Thoracic aorta (tissue), 2 donors: ENCODE data around the gene NUAK1. TPM values are rescaled to one million over a fixed set of nuclear protein-coding genes. Genes with fewer than 3 reads are reported as not detected.
A peak's percentile ranks its signal among the peaks of the same experiment; 100 is the strongest.
"Not testable (repeated sequence)": the region's sequence is repeated elsewhere in the genome, so short reads cannot be mapped to it uniquely, and the experiment has no call there.

ENCODE experiments used
- ATAC-seq: fragments of 150-250 bp; one replicate; pipeline ENCODE4 v1.8.0; 2017; ENCODE audit warnings: low read depth; ENCODE audit not compliant: insufficient number of reproducible peaks, low FRiP score
- DNase-seq: peaks from one replicate; pipeline ENCODE4 v3.0.0-alpha.2; 2020; ENCODE audit warnings: low spot score
- H3K27ac ChIP-seq, 2 donors: fragments of 200-600 bp; sonication (generic); 1 replicate in 1 of 2; 2 replicates in 1 of 2; pipeline ENCODE4 v1.5.1; 2016; ENCODE audit warnings: mild to moderate bottlenecking in 2 of 2, moderate library complexity in 2 of 2
- H3K27me3 ChIP-seq: fragments of 200-600 bp; sonication (generic); replicated peaks from 2 replicates; pipeline ENCODE4 v1.6.0; 2016; ENCODE audit warnings: mild to moderate bottlenecking; ENCODE audit not compliant: insufficient read depth
- H3K36me3 ChIP-seq: fragments of 200-600 bp; sonication (generic); one replicate; pipeline ENCODE4 v1.5.1; 2016
- H3K4me1 ChIP-seq, 2 donors: fragments of 200-600 bp; sonication (generic); 1 replicate in 1 of 2; 2 replicates in 1 of 2; pipeline versions ENCODE4 v1.5.1 to v1.6.0; 2016; ENCODE audit warnings: low read depth in 2 of 2, mild to moderate bottlenecking in 1 of 2; ENCODE audit not compliant: control insufficient read depth in 1 of 2
- H3K4me3 ChIP-seq: fragments of 200-600 bp; sonication (generic); 2 replicates; pipeline ENCODE4 v1.5.1; 2016; ENCODE audit warnings: mild to moderate bottlenecking
- H3K9me3 ChIP-seq: fragments of 200-600 bp; sonication (generic); 2 replicates; pipeline ENCODE4 v1.5.1; 2016
- total RNA-seq, 2 donors: library from RNA; depleted of rRNA; stranded (reverse); fragments of >200 nt; gene quantifications; one replicate each; pipeline versions ENCODE4 v1.1.0 to v1.2.3, GENCODE V29; 2016
- TF ChIP-seq, protein P1 (sequence below): fragments of 200-600 bp; sonication (generic); IDR thresholded peaks from one replicate; pipeline ENCODE4 v1.5.1; 2019; ENCODE audit warnings: antibody characterized with exemption

The NUAK1 gene
- total RNA-seq, 2 donors from 2014 or later: 20.0 to 31.4 TPM

DNA sequence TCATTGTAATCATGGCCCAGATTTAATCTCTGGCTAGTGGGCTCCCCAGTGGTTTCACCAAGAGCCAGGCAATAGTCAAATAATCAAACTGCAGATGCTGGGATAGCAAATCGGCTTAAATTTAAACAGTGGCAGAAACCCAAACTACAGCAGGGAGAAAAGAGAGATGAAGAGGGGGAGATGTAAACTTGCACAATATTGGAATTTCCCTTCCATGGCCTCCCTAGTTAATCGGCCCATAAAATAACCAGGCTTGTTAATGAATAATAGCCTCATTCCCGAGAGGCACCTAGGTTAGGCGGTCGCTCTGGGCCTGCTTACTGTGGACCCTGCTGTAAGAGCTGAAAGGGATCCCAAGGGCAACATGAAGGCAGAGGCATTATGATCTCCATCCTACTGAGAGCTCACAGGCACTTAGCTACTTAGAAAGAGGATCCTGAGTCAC lies 116.2 kb downstream of the NUAK1 start:
- DNase-seq (no peak), ATAC-seq (no peak)
- no peaks in the 10 kb centered on the region for H3K27me3 ChIP-seq
- H3K27ac ChIP-seq: no peak overlapping the region
- H3K36me3 ChIP-seq: no peaks in the 10 kb centered on the region
- TF ChIP-seq, protein P1, sequence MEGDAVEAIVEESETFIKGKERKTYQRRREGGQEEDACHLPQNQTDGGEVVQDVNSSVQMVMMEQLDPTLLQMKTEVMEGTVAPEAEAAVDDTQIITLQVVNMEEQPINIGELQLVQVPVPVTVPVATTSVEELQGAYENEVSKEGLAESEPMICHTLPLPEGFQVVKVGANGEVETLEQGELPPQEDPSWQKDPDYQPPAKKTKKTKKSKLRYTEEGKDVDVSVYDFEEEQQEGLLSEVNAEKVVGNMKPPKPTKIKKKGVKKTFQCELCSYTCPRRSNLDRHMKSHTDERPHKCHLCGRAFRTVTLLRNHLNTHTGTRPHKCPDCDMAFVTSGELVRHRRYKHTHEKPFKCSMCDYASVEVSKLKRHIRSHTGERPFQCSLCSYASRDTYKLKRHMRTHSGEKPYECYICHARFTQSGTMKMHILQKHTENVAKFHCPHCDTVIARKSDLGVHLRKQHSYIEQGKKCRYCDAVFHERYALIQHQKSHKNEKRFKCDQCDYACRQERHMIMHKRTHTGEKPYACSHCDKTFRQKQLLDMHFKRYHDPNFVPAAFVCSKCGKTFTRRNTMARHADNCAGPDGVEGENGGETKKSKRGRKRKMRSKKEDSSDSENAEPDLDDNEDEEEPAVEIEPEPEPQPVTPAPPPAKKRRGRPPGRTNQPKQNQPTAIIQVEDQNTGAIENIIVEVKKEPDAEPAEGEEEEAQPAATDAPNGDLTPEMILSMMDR: no peak
- peaks cover 11 to 15% of the 10 kb centered on the region in 2 donors for H3K4me1 ChIP-seq
- no peak overlapping the region for H3K4me3 ChIP-seq
- no peaks in the 10 kb centered on the region for H3K9me3 ChIP-seq

DNA sequence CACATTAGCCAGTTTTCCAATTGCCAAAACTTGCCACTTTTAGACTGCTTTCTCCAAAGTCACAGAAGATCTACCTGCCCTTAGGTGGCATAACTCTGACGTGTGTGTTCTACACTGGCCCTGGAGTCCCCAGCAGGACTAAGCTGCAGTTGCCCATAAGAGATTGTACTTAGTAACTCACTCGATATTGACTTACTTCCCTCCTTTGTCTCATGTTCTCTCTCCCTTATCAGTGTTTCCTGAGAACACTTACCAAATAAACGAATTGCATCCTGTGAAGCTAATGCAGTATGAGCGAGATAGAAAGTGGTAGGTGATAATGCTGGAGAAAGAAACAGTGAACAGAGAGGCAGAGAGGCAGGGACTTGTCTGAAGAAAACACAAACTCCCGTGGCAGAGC lies 117.2 kb downstream of the NUAK1 start:
- ATAC-seq: no peak
- Histone ChIP-seq H3K4me3 (no peak overlapping the region), H3K36me3 (no peaks in the 10 kb centered on the region), H3K4me1 (peaks cover 11 to 15% of the 10 kb centered on the region in 2 donors), H3K27ac (peak overlapping the region; percentile 57 to 73), H3K27me3 (no peaks in the 10 kb centered on the region), H3K9me3 (no peaks in the 10 kb centered on the region)
- no peak for DNase-seq
- TF ChIP-seq, protein P1: no peak

DNA sequence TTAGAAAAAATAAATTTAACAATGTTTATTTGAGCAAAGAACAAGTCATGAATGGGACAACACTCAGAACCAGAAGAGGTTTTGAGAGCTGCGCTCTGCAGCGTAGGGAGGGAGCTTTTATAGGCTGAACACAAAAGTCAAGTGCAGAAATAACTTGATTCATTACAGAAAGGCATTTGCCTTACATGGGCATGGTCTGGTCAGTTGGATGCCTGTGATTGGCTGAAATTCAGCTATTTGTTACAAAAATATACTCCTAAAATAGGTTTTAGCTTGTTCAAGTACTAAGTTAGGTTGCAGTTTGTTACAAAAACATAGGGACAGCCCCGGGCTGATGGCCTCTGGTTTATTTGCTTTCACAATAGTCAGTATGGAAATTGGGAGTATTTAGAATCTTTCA lies 118.0 kb downstream of the NUAK1 start:
- TF ChIP-seq, protein P1: no peak
- H3K4me1 ChIP-seq: peaks cover 11 to 15% of the 10 kb centered on the region in 2 donors
- ATAC-seq (peak; percentile 90), DNase-seq (no peak)
- H3K9me3 ChIP-seq: no peaks in the 10 kb centered on the region
- no peaks in the 10 kb centered on the region for H3K27me3 ChIP-seq
- peak overlapping the region; percentile 57 to 73 for H3K27ac ChIP-seq
- H3K36me3 ChIP-seq: no peaks in the 10 kb centered on the region
- peak overlapping the region; percentile 9 for H3K4me3 ChIP-seq

DNA sequence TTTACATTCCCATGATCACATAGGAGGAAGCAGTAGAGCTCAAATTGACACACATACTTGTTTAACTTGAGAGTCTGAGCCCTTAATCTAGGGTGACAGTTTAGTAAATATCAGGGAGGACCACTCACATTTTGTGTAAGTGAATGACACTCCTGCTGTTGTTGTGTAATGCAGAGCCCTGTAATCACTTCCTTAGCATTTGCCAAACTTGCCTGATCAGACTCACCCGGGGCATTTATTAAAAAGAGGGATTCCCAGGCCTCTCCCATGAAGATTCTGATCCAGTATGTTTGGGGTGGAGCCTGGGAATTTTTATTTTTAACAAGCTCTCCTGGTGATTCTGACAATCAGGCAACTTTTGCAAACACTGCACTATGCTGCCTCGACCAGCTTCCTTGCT lies 119.6 kb downstream of the NUAK1 start:
- no peak overlapping the region for H3K27ac ChIP-seq
- ATAC-seq: no peak

DNA sequence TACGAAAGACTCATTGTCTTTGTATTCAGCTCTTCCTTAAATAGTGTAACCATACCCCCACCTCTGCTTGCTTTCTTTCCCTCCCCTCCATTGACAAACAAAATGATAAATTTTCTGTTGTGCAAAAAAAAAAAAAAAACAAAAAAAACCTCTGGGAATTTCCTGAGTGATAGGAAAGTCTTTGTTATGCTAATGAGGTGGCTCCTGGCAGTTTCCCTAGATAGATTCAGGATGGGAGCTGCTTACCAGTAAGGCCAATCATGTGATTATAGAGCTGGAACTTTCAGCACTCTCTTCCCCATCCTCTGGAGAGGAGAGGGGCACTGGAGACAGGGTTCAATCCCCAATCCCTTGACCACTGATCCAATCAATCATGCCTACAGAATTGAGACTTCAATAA lies 120.5 kb downstream of the NUAK1 start:
- TF ChIP-seq, protein P1: no peak
- Histone ChIP-seq H3K9me3 (no peaks in the 10 kb centered on the region), H3K36me3 (no peaks in the 10 kb centered on the region), H3K27ac (no peak overlapping the region), H3K27me3 (no peaks in the 10 kb centered on the region), H3K4me1 (peaks cover 11 to 15% of the 10 kb centered on the region in 2 donors), H3K4me3 (no peak overlapping the region)
- DNase-seq: no peak
- ATAC-seq: no peak

More for the DNA sequence above, 119.6 kb downstream of the NUAK1 start:
- Histone ChIP-seq H3K9me3 (no peaks in the 10 kb centered on the region), H3K27me3 (no peaks in the 10 kb centered on the region), H3K4me1 (peaks cover 11 to 15% of the 10 kb centered on the region in 2 donors), H3K36me3 (no peaks in the 10 kb centered on the region), H3K4me3 (no peak overlapping the region)
- no peak for DNase-seq
- TF ChIP-seq, protein P1: no peak

DNA sequence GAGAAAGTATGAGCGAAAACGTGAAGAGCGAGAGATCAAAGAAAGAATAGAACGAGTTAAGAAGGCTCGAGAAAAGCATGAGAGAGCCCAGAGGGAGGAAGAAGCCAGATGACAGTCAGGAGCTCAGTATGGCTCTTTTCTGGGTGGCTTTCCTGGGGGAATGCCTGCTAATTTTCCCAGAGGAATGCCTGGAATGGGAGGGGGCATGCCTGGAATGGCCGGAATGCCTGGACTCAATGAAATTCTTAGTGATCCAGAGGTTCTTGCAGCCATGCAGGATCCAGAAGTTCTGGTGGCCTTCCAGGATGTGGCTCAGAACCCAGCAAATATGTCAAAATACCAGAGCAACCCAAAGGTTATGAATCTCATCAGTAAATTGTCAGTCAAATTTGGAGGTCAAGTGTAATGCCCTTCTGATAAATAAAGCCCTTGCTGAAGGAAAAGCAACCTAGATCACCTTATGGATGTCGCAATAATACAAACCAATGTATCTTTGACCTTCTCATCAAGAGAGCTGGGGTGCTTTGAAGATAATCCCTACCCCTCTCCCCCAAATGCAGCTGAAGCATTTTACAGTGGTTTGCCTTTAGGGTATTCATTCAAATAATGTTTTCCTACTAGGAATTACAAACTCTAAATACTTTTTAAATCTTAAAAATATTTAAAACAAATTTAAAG lies 122.0 kb downstream of the NUAK1 start:
- DNase-seq, H3K36me3 ChIP-seq, H3K4me3 ChIP-seq, H3K27ac ChIP-seq, H3K27me3 ChIP-seq, H3K9me3 ChIP-seq, ATAC-seq: not testable (repeated sequence)
- H3K4me1 ChIP-seq: peaks cover 11 to 12% of the 10 kb centered on the region in 2 donors
